BJ (cell line): ENCODE data around the gene NGEF. TPM values are rescaled to one million over a fixed set of nuclear protein-coding genes. Genes with fewer than 3 reads are reported as not detected.

ENCODE experiments used
- CTCF ChIA-PET: fragments of 350-600 bp; formaldehyde crosslinking; extraction: SDS; loops from one replicate; lab custom pipeline; 2021; ENCODE audit warnings: antibody characterized with exemption, inconsistent platforms; lab: Yijun Ruan, JAX
- POLR2A ChIA-PET: fragments of 300-600 bp; sonication (Branson Sonifier 250); formaldehyde crosslinking; extraction: SDS; loops from one replicate; lab custom pipeline; 2021; ENCODE audit warnings: antibody characterized with exemption; lab: Charles Lee
- DNase-seq: peaks from one replicate; pipeline ENCODE4 v3.0.0-alpha.2; 2011; ENCODE audit warnings: low read depth
- H3K27me3 ChIP-seq: 2 replicates; pipeline ENCODE4 v1.6.0; 2011; ENCODE audit warnings: low read length; ENCODE audit not compliant: control insufficient read depth, insufficient read depth
- H3K36me3 ChIP-seq: 2 replicates; pipeline ENCODE4 v1.5.1; 2011; ENCODE audit warnings: low read length; ENCODE audit not compliant: control insufficient read depth, insufficient read depth
- H3K4me3 ChIP-seq: 2 replicates; pipeline ENCODE4 v1.5.1; 2011; ENCODE audit warnings: low read depth, mild to moderate bottlenecking, control low read depth, low read length
- CTCF ChIP-seq: IDR thresholded peaks from 2 replicates; pipeline ENCODE4 v1.5.1; 2011; ENCODE audit warnings: low read depth, mild to moderate bottlenecking, control low read depth, inconsistent platforms, low read length, moderate library complexity; ENCODE audit not compliant: insufficient read depth
- polyA plus RNA-seq: library from polyadenylated mRNA; depleted of rRNA; stranded (reverse); fragments of >200 nt; gene quantifications from 2 replicates; pipeline ENCODE4 v1.2.3, GENCODE V29; 2011

NGEF gene
- polyA plus RNA-seq, 1 experiment = 0.23 TPM

GRCh38 chr2:232872826-232873225 is 140.2 kb downstream of the NGEF start:
- ChIA-PET POLR2A (no interaction called here), CTCF (interaction anchor here (0.6 to 2.0 kb wide), 2 partner anchors 181 to 234 kb away, joined by 3 to 10 read pairs; no protein-coding TSS in a partner anchor)
- TF ChIP-seq CTCF = no peak
- Histone ChIP-seq H3K36me3 (no peaks in the 10 kb centered on the region), H3K27me3 (peaks cover 2% of the 10 kb centered on the region), H3K4me3 (no peak overlapping the region)
- DNase-seq = no peak

- Histone ChIP-seq H3K27me3 (peaks cover 2% of the 10 kb centered on the region), H3K36me3 (no peaks in the 10 kb centered on the region), H3K4me3 (no peak overlapping the region)
- ChIA-PET CTCF (interaction anchor here (2.0 kb wide), 1 partner anchor 182 kb away, joined by 10 read pairs; no protein-coding TSS in a partner anchor), POLR2A (no interaction called here)
- DNase-seq = no peak
- TF ChIP-seq CTCF = no peak
These were observed 141.0 kb downstream of the NGEF start for GRCh38 chr2:232871835-232872736.

GRCh38 chr2:232871418-232871834 is 141.6 kb downstream of the NGEF start:
- CTCF ChIA-PET = no interaction called here
- no peak for DNase-seq
- POLR2A ChIA-PET = no interaction called here

GRCh38 chr2:232870766-232871371 is 142.2 kb downstream of the NGEF start:
- no peaks in the 10 kb centered on the region for H3K36me3 ChIP-seq
- ChIA-PET POLR2A (no interaction called here), CTCF (interaction anchor here (0.9 to 1.1 kb wide), 2 partner anchors 10 to 16 kb away, joined by 3 to 4 read pairs; no protein-coding TSS in a partner anchor)
- TF ChIP-seq CTCF = no peak
- peaks cover 2% of the 10 kb centered on the region for H3K27me3 ChIP-seq
- no peak for DNase-seq
- no peak overlapping the region for H3K4me3 ChIP-seq

More at GRCh38 chr2:232871418-232871834, 141.6 kb downstream of the NGEF start:
- Histone ChIP-seq H3K36me3 (no peaks in the 10 kb centered on the region), H3K4me3 (no peak overlapping the region), H3K27me3 (peaks cover 2% of the 10 kb centered on the region)
- TF ChIP-seq CTCF = no peak
